Prostate gland (tissue), 2 donors: Measurements from ENCODE around the gene DCC. TPM values are rescaled to one million over a fixed set of nuclear protein-coding genes. Genes with fewer than 3 reads are reported as not detected.

Source experiments
- DNase-seq: peaks from one replicate; pipeline ENCODE4 v3.0.0-alpha.2; 2019; ENCODE audit warnings: low spot score
- H3K27ac ChIP-seq, 2 donors: fragments of 200-600 bp; sonication (generic); 2 replicates each; pipeline ENCODE4 v1.5.1; 2017 to 2019
- H3K27me3 ChIP-seq: fragments of 200-600 bp; sonication (generic); replicated peaks from 2 replicates; pipeline ENCODE4 v1.5.1; 2019; ENCODE audit not compliant: insufficient read depth
- H3K36me3 ChIP-seq, 2 donors: fragments of 200-600 bp; sonication (generic); 1 replicate in 1 of 2; 2 replicates in 1 of 2; pipeline versions ENCODE4 v1.5.1 to v1.8.1; 2017 to 2019
- H3K4me1 ChIP-seq: fragments of 200-600 bp; sonication (generic); replicated peaks from 2 replicates; pipeline ENCODE4 v1.5.1; 2019
- H3K4me3 ChIP-seq, 2 donors: fragments of 200-600 bp; sonication (generic); 2 replicates each; pipeline ENCODE4 v1.5.1; 2017 to 2019
- H3K9me3 ChIP-seq: fragments of 200-600 bp; sonication (generic); 2 replicates; pipeline ENCODE4 v1.5.1; 2017
- CTCF ChIP-seq, 4 experiments: fragments of 200-600 bp in 2 of 4; fragments of 450-650 bp in 2 of 4; sonication (generic) in 2 of 4; IDR thresholded peaks; 1 replicate in 3 of 4; 2 replicates in 1 of 4; pipeline ENCODE4 v1.5.1; 2016 to 2019; ENCODE audit warnings: antibody characterized with exemption in 4 of 4, mild to moderate bottlenecking in 2 of 4, moderate library complexity in 2 of 4
- POLR2A ChIP-seq: fragments of 450-650 bp; IDR thresholded peaks from one replicate; pipeline ENCODE4 v1.6.1; 2016; ENCODE audit warnings: antibody characterized with exemption, mild to moderate bottlenecking
- POLR2AphosphoS5 ChIP-seq: sonication (generic); formaldehyde crosslinking; IDR thresholded peaks from one replicate; pipeline ENCODE4 v1.6.1; 2017; ENCODE audit warnings: antibody characterized with exemption
- WGBS: methylation state at CpG from one replicate; pipeline ENCODE4 v1.1.5; 2018; 5-methylcytosine and 5-hydroxymethylcytosine counted together
- intact Hi-C: fragments of 100-400 bp; cut with DNase I; formaldehyde crosslinking; loops from one replicate; pipeline ENCODE4 v1.14.2; 2022
- total RNA-seq, 2 donors: library from RNA; depleted of rRNA; stranded (reverse); fragments of >200 nt; gene quantifications; one replicate each; pipeline ENCODE4 v1.1.0, GENCODE V29; 2016

DCC gene
- total RNA-seq, 2 donors from 2014 or later = 0.55 to 3.7 TPM

GRCh38 chr18:52907543-52908308 lies 567.7 kb downstream of the DCC start:
- 93% methylated on average over 9 of the region's 9 CpGs for WGBS
- Histone ChIP-seq H3K4me3 (no peak overlapping the region), H3K4me1 (no peaks in the 10 kb centered on the region), H3K36me3 (no peaks in the 10 kb centered on the region), H3K27me3 (no peaks in the 10 kb centered on the region), H3K9me3 (no peaks in the 10 kb centered on the region), H3K27ac (no peak overlapping the region)
- no peak for DNase-seq
- intact Hi-C loops = loop anchor here (10.0 kb wide), 1 partner anchor 193 kb away; no protein-coding TSS in a partner anchor
- TF ChIP-seq CTCF (IDR thresholded peaks at IDR 0.05) (no peak), POLR2A (no peak), POLR2AphosphoS5 (no peak)

GRCh38 chr18:52914148-52914547 lies 574.2 kb downstream of the DCC start:
- Histone ChIP-seq H3K4me1 (no peaks in the 10 kb centered on the region), H3K27ac (no peak overlapping the region), H3K27me3 (no peaks in the 10 kb centered on the region), H3K36me3 (no peaks in the 10 kb centered on the region), H3K9me3 (no peaks in the 10 kb centered on the region), H3K4me3 (no peak overlapping the region)
- intact Hi-C loops = no loop called here
- no peak for DNase-seq
- 84% methylated on average over 3 of the region's 3 CpGs for WGBS
- no peak for TF ChIP-seq CTCF (IDR thresholded peaks at IDR 0.05)
- no peak for TF ChIP-seq POLR2AphosphoS5
- TF ChIP-seq POLR2A = no peak

GRCh38 chr18:52920665-52921064 lies 580.7 kb downstream of the DCC start:
- no peak for DNase-seq
- H3K36me3 ChIP-seq = no peaks in the 10 kb centered on the region
- no peaks in the 10 kb centered on the region for H3K4me1 ChIP-seq
- TF ChIP-seq CTCF (IDR thresholded peaks at IDR 0.05) (no peak), POLR2AphosphoS5 (no peak), POLR2A (no peak)
- WGBS = 49% methylated on average over 1 of the region's 1 CpG
- H3K9me3 ChIP-seq = no peaks in the 10 kb centered on the region
- intact Hi-C loops = no loop called here
- no peak overlapping the region for H3K27ac ChIP-seq
- H3K27me3 ChIP-seq = no peaks in the 10 kb centered on the region
- H3K4me3 ChIP-seq = no peak overlapping the region

- Histone ChIP-seq H3K4me1 (no peaks in the 10 kb centered on the region), H3K4me3 (no peak overlapping the region), H3K36me3 (no peaks in the 10 kb centered on the region), H3K9me3 (no peaks in the 10 kb centered on the region), H3K27ac (no peak overlapping the region), H3K27me3 (no peaks in the 10 kb centered on the region)
- DNase-seq = no peak
- intact Hi-C loops = no loop called here
- TF ChIP-seq POLR2A (no peak), CTCF (IDR thresholded peaks at IDR 0.05) (no peak), POLR2AphosphoS5 (no peak)
- WGBS = 89% methylated on average over 2 of the region's 2 CpGs
Observed at GRCh38 chr18:52933356-52933755, 593.4 kb downstream of the DCC start.

- intact Hi-C loops = no loop called here
- H3K9me3 ChIP-seq = no peaks in the 10 kb centered on the region
- 15% methylated on average over 1 of the region's 1 CpG for WGBS
Observed at GRCh38 chr18:52936931-52937330, 596.9 kb downstream of the DCC start.

More at GRCh38 chr18:52936931-52937330, 596.9 kb downstream of the DCC start:
- H3K4me1 ChIP-seq = no peaks in the 10 kb centered on the region
- no peak for DNase-seq
- no peak overlapping the region for H3K4me3 ChIP-seq
- H3K27me3 ChIP-seq = no peaks in the 10 kb centered on the region
- no peaks in the 10 kb centered on the region for H3K36me3 ChIP-seq
- no peak overlapping the region for H3K27ac ChIP-seq
- TF ChIP-seq POLR2A (no peak), CTCF (IDR thresholded peaks at IDR 0.05) (no peak), POLR2AphosphoS5 (no peak)
